ENCODE results near the gene CYP11A1.
"Not testable (repeated sequence)": the region's sequence is repeated elsewhere in the genome, so short reads cannot be mapped to it uniquely, and the experiment has no call there.

Gene CYP11A1

DNA sequence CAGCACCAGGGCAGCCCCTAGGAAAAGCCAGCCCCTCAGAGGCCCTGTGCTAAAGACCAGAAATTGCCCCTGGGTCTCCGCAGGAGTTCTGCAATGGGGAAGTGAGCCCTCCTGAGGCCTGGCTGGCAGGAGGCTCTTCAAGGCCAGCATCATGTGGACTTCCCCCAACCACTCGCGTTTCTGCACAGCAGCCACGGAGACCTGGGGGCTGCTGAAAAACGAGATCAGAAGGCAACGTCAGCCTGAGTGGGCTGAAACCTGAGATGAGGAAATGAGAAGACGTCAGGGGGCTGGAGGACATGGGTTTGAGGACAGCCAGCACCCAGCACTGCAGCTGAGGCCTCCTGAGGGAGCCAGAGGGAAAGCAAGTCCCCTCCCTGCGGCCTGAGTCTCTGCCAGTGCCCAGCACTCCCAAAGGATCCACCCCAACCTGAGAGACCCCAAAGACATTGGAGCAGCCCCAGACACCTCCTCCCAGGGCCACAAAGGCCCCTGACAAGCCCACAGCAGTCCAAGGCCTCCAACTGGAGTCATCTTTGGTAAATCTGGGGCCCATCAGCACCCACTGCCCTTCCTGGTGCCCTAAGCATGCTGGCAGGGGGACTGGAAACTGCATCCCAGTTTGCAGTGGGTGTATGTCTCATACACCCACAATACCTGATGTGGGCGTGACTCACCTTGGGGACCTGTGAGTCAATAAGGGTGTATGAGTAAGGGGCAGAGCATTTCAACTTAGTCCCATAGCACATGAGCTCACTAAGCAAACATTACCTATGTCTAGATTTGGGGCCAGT is 29.2 kb upstream of the CYP11A1 start:
- Mint-ChIP-seq H3K4me3 (no peak overlapping the region), H3K27me3 (peaks cover 38% of the 10 kb centered on the region), H3K9me3 (no peaks in the 10 kb centered on the region), H3K4me1 (ENCODE audit: low read depth) (peaks cover 74% of the 10 kb centered on the region), H3K36me3 (ENCODE audit: low read depth) (no peaks in the 10 kb centered on the region), H3K27ac (peak overlapping the region; percentile 61)
- intact Hi-C loops (cut with micrococcal nuclease): no loop called here

DNA sequence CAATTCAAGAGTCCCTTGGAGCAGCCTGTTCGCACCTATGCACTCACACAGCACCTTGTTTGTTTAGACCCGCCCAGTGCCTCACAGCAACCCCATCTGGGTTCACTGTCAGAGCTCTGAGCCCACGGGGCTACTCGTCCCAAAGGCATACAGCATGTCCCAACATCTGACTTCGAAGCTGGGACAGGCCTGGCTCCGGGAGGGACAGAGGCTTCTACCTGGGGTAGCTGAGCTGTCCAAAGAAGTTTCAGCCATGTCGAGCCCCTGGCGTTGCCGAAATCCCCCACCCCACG is 28.6 kb upstream of the CYP11A1 start:
- no peak overlapping the region for H3K4me3 Mint-ChIP-seq
- peaks cover 74% of the 10 kb centered on the region for H3K4me1 Mint-ChIP-seq (ENCODE audit: low read depth)
- peak overlapping the region; percentile 61 for H3K27ac Mint-ChIP-seq
- peaks cover 36% of the 10 kb centered on the region for H3K27me3 Mint-ChIP-seq
- H3K36me3 Mint-ChIP-seq (ENCODE audit: low read depth): no peaks in the 10 kb centered on the region
- no peaks in the 10 kb centered on the region for H3K9me3 Mint-ChIP-seq
- intact Hi-C loops (cut with micrococcal nuclease): no loop called here

DNA sequence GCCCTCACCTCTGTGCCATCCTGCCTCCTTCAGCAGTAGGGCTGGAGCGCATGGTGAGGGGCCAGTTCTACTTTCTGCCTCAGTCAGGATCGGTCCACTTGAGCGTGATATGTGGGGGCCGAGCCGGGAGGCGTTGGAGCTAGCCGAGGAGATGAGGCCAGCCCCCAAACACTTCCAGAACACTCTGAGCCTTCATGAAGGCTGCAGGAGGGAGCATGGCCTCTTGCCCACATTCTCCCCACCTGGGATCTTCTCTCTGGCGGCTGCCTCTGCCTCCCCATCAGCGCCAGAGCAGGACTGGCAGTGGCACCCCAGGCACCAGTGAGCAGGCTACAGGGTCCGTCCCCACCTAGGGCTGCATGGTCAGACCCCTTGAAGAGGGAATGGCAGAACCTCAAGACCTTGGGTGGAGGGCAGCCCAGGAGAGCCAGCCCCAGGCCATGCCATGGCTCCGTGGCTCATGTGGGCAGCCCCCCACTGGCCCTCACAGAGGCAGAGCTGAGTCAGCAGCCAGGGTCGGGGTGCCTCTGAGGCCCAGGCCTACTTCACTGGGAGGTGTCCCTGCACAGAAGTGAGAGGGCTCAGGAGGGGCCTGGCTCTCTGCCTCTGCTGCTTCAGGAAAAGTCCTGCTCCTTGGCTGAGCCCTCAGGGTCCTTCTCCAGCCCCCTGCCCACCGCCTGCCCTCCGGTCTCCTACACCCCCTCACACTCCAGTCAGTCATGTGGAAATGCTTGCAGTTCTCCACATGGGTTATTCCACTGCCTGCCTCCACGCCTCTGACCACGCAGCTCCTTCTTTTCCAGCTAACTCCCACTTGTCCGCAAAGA is 28.1 kb upstream of the CYP11A1 start:
- no peaks in the 10 kb centered on the region for H3K36me3 Mint-ChIP-seq (ENCODE audit: low read depth)
- peak overlapping the region; percentile 61 for H3K27ac Mint-ChIP-seq
- peaks cover 36% of the 10 kb centered on the region for H3K27me3 Mint-ChIP-seq
- no peak overlapping the region for H3K4me3 Mint-ChIP-seq
- H3K9me3 Mint-ChIP-seq: no peaks in the 10 kb centered on the region
- peaks cover 78% of the 10 kb centered on the region for H3K4me1 Mint-ChIP-seq (ENCODE audit: low read depth)
- intact Hi-C loops (cut with micrococcal nuclease): no loop called here

DNA sequence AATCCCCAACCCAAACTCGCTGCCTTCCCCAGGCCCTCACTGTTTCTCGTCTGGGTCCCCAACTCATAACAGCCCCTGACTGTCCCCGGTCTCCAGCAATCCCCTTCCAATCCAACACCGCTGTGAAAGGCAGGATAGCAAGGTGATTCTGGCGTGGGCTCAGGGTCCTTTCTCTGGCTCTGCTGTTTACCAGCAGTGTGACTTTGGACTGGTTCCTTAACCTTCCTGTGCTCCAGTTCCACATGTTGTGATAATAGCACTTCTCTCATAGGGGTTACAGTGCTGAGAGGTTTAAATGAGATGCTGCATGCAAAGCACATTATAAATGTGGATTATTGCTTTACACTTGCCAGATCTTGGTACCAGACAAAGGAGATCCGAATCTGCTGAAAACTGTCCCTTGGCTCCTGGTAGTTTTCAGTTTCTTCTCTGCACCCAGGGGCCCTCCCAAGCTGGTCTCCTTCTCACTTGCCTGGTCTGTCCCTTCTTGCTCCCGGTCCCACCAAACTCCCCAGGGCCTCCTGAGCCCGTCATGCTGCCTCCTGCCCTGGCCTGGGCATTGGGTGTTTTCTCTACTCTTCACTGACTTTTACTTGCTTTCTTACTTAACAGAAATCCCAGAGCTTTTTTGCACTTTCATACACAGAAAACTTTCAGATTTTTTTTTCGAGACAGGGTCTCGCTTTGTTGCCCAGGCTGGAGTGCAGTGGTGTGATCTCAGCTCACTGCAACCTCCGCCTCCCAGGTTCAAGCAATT is 26.8 kb upstream of the CYP11A1 start:
- intact Hi-C loops (cut with micrococcal nuclease): no loop called here
- Mint-ChIP-seq H3K9me3 (no peaks in the 10 kb centered on the region), H3K27ac (peak overlapping the region; percentile 61), H3K4me1 (ENCODE audit: low read depth) (peaks cover 83% of the 10 kb centered on the region), H3K36me3 (ENCODE audit: low read depth) (no peaks in the 10 kb centered on the region), H3K27me3 (peaks cover 42% of the 10 kb centered on the region), H3K4me3 (no peak overlapping the region)

DNA sequence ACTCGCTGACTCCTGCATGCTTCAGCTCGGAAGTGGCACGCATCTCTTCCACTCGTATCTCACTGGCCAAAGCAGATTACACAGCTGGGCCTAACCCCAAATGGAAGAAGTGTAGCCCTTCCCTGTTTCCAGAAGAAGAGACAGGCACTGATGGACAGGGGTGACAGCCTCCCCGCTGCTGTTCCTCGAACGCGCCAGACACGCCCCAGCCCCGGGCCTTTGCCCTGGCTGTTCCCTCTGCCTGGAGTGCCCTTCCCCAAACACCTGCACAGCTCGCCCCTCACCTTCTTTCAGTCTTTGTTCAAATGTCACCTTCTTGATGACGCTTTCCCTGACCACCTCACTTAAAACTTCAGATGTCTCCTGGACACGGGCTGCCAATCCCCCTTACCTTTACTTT is 26.0 kb upstream of the CYP11A1 start:
- Mint-ChIP-seq H3K4me3 (no peak overlapping the region), H3K4me1 (ENCODE audit: low read depth) (peaks cover 81% of the 10 kb centered on the region), H3K36me3 (ENCODE audit: low read depth) (no peaks in the 10 kb centered on the region), H3K27me3 (peaks cover 47% of the 10 kb centered on the region), H3K27ac (peak overlapping the region; percentile 66), H3K9me3 (no peaks in the 10 kb centered on the region)
- intact Hi-C loops (cut with micrococcal nuclease): no loop called here

DNA sequence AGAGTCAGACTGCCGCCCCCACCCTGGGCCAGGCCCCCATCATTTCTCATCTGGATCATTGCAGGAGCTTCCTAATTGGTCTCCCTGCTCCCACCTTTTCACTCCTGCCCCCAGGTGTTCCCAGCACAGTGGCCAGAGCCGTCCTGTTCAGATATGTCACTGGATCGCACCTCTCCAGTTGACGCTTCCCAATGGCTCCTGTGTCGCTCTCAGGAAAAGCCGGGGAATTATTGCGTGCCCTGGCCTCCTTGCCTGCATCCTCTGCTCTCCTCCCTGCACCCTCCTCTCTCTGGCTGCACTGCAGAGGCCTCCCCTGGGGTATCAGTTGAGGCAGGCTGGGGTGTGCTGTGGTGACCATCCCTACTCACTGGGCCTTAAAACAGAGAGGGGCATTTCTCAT is 25.5 kb upstream of the CYP11A1 start:
- Mint-ChIP-seq H3K27ac (peak overlapping the region; percentile 66), H3K36me3 (ENCODE audit: low read depth) (no peaks in the 10 kb centered on the region), H3K4me3 (no peak overlapping the region), H3K27me3 (peaks cover 47% of the 10 kb centered on the region), H3K4me1 (ENCODE audit: low read depth) (peaks cover 75% of the 10 kb centered on the region), H3K9me3 (no peaks in the 10 kb centered on the region)
- intact Hi-C loops (cut with micrococcal nuclease): no loop called here

DNA sequence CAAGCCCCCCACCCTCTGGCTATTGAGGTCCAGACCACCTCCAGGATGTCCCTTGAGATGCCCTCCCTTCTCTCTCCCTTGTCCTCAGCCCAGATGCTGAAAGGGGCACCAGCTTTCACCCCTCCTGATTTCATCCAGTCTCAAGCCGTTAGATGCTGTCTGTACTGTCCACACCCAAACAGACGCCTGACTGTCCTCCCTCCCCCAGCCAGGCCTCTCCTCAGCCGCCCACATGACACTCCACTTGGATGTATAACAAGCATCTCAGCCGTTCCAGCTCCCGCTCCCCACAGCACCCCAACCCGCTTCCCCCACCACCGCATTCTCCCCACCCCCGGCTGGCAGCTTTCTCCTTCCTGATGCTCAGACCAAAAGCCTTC is 25.0 kb upstream of the CYP11A1 start:
- no peaks in the 10 kb centered on the region for H3K36me3 Mint-ChIP-seq (ENCODE audit: low read depth)
- peaks cover 71% of the 10 kb centered on the region for H3K4me1 Mint-ChIP-seq (ENCODE audit: low read depth)
- intact Hi-C loops (cut with micrococcal nuclease): no loop called here
- peaks cover 49% of the 10 kb centered on the region for H3K27me3 Mint-ChIP-seq
- H3K4me3 Mint-ChIP-seq: peak overlapping the region; percentile 1
- H3K9me3 Mint-ChIP-seq: no peaks in the 10 kb centered on the region
- H3K27ac Mint-ChIP-seq: peak overlapping the region; percentile 66

DNA sequence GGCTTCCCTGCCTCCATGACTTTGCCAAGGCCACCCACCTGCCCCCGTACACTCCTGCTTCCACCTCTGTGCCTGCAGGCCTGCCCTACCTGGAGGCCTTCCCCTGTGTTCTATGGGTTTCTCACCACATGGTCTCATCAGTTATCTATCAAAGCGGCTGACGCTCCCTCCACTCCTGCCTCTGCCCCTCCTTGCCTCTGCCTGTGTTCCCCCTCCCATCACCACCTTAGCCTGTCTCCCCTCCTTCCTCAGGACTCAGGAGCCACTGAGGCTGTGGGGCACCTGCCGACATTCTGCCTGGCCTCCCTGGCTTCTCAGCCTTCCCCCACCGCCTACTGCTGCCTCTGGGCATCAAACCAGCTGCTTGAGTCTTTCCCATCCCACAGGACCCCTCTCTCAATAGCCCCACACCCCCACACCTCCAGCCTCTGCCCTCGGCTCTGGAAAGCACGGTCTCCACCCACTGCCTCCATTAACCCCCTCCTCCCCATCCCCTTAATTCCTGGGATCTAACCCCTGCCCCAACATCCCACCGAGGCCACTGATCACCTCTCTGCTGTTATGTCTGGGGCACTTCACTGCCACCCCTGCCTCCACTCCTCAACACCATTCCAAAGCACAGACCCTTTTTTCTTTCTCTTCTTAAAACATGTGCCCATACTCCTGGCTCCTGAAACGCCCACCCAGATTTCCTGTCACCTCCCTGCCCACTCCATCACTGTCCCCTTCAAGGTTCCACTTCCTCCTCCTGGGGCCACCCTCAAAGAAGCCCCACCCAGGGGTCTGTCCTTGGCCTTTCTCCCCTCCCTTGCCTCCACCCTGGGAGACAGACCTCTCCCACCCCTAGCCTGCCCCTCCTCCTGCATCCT is 24.4 kb upstream of the CYP11A1 start:
- Mint-ChIP-seq H3K27me3 (peaks cover 55% of the 10 kb centered on the region), H3K9me3 (no peaks in the 10 kb centered on the region), H3K4me1 (ENCODE audit: low read depth) (peaks cover 65% of the 10 kb centered on the region), H3K4me3 (peak overlapping the region; percentile 4), H3K27ac (peak overlapping the region; percentile 66), H3K36me3 (ENCODE audit: low read depth) (no peaks in the 10 kb centered on the region)
- intact Hi-C loops (cut with micrococcal nuclease): no loop called here

DNA sequence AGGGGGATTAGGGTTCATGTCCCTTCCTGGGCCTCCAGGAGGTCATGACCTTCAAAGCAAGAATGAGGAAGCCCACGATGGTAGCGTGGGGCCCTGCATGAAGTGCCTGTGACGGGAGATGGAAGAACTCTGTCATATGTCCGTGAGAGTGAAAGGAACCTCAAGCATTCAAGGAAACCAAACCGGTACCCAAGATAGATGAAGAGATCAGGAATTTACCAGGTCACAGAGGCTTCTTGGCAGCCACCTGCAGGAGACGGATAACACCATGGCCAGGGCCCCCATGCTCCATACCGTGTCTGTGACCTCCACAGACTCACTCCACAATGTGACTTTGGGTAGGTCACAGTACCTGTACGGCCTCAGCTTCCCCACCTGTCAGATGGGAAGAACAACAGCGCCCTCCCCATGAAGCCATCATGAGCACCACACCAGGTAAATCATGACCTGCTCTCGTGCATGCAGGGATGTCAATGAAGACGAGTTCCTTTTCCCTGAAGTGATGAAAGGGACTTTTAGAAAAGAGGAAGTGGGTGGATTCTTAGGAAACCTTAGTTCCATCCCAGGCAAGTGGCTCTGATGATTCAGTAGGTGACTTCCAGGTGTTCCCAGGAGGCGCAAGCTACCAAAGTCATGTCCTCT is 23.3 kb upstream of the CYP11A1 start:
- H3K27me3 Mint-ChIP-seq: peaks cover 58% of the 10 kb centered on the region
- H3K27ac Mint-ChIP-seq: peak overlapping the region; percentile 66
- peaks cover 54% of the 10 kb centered on the region for H3K4me1 Mint-ChIP-seq (ENCODE audit: low read depth)
- H3K4me3 Mint-ChIP-seq: no peak overlapping the region
- intact Hi-C loops (cut with micrococcal nuclease): no loop called here
- H3K9me3 Mint-ChIP-seq: no peaks in the 10 kb centered on the region
- no peaks in the 10 kb centered on the region for H3K36me3 Mint-ChIP-seq (ENCODE audit: low read depth)

DNA sequence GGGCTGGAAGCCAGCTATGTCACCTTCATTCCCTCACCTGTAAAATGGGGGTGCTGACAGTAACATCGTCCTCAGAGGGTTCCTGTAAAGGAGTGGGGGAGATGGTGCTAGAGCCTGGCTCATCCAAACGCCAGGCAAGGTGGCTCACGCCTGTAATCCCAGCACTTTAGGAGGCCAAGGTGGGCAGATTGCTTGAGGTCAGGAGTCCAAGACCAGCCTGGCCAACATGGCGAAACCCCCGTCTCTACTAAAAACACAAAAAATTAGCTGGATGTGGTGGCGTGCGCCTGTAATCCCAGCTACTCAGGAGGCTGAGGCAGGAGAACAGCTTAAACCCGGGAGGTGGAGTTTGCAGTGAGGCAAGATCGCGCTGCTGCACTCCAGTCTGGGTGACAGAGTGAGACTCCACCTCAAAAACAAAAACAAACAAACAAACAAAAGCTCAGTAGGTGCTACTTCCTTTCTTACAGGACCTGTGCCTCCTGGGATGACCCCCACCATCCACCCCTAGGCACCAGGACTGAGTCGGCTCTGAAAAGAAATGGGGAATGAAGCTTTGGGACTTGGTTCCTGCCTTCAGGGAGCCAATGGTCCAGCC is 22.7 kb upstream of the CYP11A1 start:
- Mint-ChIP-seq H3K27me3 (peaks cover 56% of the 10 kb centered on the region), H3K4me1 (ENCODE audit: low read depth) (peaks cover 53% of the 10 kb centered on the region), H3K27ac (peak overlapping the region; percentile 66)
- H3K36me3 Mint-ChIP-seq (ENCODE audit: low read depth); H3K9me3 Mint-ChIP-seq; H3K4me3 Mint-ChIP-seq; intact Hi-C loops (cut with micrococcal nuclease): not testable (repeated sequence)

DNA sequence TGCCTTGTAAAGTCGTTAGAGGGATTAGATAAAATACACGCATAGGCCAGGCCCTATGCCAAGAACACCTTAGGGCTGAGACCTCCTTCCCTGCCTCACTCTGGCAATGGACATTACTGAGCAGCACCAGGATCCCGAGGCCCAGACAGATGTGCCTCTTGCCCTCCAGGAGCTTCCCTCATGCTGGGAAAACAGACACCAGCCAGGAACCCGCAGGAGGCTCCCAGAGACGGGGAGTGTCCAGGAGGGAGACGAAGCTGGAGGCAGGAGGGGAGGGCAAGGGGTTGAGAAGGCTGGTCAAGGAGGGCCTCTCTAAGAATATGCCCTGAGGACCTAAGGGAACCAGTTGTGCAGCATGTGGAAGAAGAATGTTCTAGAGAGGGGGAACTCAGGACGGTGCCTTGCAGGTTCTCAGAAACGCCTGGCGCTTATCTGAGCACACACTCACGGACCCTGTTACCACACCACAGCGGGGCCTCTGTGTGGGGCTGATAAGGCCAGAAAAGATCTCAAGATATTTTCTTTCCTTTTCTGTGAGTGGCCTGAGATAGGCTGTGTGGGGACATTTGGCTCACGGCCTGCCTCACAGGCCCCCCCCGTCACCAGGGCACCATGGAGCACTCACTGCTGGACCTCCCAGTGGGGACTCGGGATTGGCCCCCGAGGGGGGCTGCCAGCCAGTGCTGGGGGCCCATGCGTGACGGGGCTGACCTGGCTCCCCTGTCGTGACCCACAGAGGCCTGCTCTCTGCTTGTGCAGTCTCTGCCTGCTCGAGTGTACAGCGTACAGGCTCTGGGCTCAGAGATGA is 22.0 kb upstream of the CYP11A1 start:
- intact Hi-C loops (cut with micrococcal nuclease): no loop called here
- Mint-ChIP-seq H3K27me3 (peaks cover 51% of the 10 kb centered on the region), H3K9me3 (no peaks in the 10 kb centered on the region), H3K27ac (peak overlapping the region; percentile 3), H3K4me3 (no peak overlapping the region), H3K4me1 (ENCODE audit: low read depth) (peaks cover 60% of the 10 kb centered on the region), H3K36me3 (ENCODE audit: low read depth) (no peaks in the 10 kb centered on the region)

DNA sequence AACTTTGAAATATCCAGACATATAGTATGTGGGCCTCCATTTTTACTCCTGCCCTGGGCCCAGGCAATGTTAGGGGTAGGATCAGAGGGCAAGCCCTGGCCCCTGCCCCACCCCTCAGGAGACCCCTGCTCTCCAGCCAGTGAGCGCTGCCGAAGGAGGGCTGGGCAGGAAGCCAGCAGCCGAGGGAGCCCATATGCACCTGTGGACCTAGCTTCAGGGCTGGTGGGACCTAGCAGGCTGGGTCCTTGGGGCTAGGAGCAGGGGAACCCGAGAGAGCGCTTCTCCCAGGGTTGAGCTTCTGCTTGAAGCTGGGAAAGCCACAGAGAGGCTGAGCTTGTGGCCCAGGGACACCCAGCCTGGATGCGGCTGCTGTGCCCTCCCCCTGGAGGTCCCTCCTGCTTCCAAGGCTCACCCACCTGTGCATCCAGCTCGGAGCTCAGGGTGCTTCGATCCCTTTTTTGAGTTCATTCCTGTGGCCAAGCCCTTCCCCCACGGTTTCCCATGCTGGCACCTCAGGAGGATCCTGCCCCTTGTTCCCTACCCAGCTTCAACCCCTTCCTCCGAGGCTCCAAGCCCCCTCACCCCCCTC is 21.0 kb upstream of the CYP11A1 start:
- Mint-ChIP-seq H3K9me3 (no peaks in the 10 kb centered on the region), H3K27me3 (peaks cover 50% of the 10 kb centered on the region), H3K4me3 (no peak overlapping the region), H3K4me1 (ENCODE audit: low read depth) (peaks cover 59% of the 10 kb centered on the region), H3K36me3 (ENCODE audit: low read depth) (no peaks in the 10 kb centered on the region), H3K27ac (peak overlapping the region; percentile 3)
- intact Hi-C loops (cut with micrococcal nuclease): no loop called here

All from dendritic cell treated with granulocyte-macrophage colony-stimulating factor and Interleukin-4, amounts not matched to agents 40 ng/mL and 50 ng/mL, for 4 days (primary cell).